Measurements from ENCODE around the gene ALOX5. TPM values are rescaled to one million over a fixed set of nuclear protein-coding genes. Genes with fewer than 3 reads are reported as not detected.

The ALOX5 gene
- total and polyA plus RNA-seq, 2 of the 4 experiments (the other 2 are of a cell fraction): not detected

DNA sequence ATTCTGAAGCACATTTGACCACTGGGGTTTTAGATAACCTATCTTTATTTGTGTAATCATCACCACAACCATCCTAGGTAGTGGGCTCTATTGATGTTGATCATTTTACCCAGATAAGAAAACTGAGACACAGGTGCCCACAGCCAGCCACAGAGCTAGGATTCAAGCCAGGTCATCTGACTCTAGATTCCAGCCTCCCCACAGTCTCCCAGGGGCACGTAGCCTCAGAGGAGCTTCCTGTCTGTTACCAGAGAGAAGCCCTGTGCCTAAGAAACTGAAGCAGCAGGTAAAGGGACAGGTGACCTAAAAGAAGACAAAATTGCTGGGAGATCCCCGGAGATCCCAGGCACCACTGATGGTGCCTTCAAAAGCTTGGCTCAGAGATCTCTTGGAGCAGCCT lies 55.8 kb downstream of the ALOX5 start:
- H4K20me1 ChIP-seq (ENCODE audit: insufficient read depth, low read length): no peaks in the 10 kb centered on the region
- no peak overlapping the region for H3K27ac ChIP-seq (ENCODE audit: insufficient read depth, low read length)
- no peaks in the 10 kb centered on the region for H3K36me3 ChIP-seq (ENCODE audit: control insufficient read depth, insufficient read depth, low read length)
- H2BK20ac ChIP-seq (ENCODE audit: low read depth, low read length): no peak overlapping the region
- no peak overlapping the region for H2BK15ac ChIP-seq (ENCODE audit: low read depth, low read length)
- no peak overlapping the region for H2AFZ ChIP-seq (replicated peaks; ENCODE audit: low read length, poor library complexity)
- H4K8ac ChIP-seq (ENCODE audit: low read depth in 2 of 2, low read length in 2 of 2): no peak overlapping the region
- no peak overlapping the region for H3K4me3 ChIP-seq (ENCODE audit: insufficient read depth, low read depth, low read length)
- no peaks in the 10 kb centered on the region for H3K9me3 ChIP-seq (ENCODE audit: control insufficient read depth, insufficient read depth, low read length)
- no peak overlapping the region for H2AK9ac ChIP-seq (replicated peaks; ENCODE audit: low read depth, low read length, poor library complexity)
- no peak overlapping the region for H2AK5ac ChIP-seq (ENCODE audit: low read depth, low read length)
- H3K9me1 ChIP-seq (ENCODE audit: insufficient read depth, low read length): no peaks in the 10 kb centered on the region
- H3K27me3 ChIP-seq (ENCODE audit: control insufficient read depth, insufficient read depth, low read length): peaks cover 49% of the 10 kb centered on the region
- H3K79me1 ChIP-seq (ENCODE audit: low read depth in 1 of 2, low read length in 2 of 2): no peaks in the 10 kb centered on the region
- H3K4me1 ChIP-seq (ENCODE audit: control insufficient read depth, insufficient read depth, low read length): no peaks in the 10 kb centered on the region
- no TSS peak for BruUV-seq (replicated peaks)
- no peak overlapping the region for H3K9ac ChIP-seq (ENCODE audit: low read depth, low read length)
- in situ Hi-C loops (cut with MboI; ENCODE audit: low sequenced_read_pairs) (no loop called here), intact Hi-C loops (cut with micrococcal nuclease) (no loop called here), dilution Hi-C loops (cut with HindIII; ENCODE audit: low sequenced_read_pairs, unreplicated experiment) (no loop called here)
- no peak overlapping the region for H2BK5ac ChIP-seq (ENCODE audit: low read depth, low read length, poor library complexity, severe bottlenecking)
- H3K14ac ChIP-seq (replicated peaks; ENCODE audit: low read depth, low read length): no peak overlapping the region
- H3K23ac ChIP-seq (ENCODE audit: low read depth, low read length): no peak overlapping the region
- H4K5ac ChIP-seq (ENCODE audit: low read depth, low read length): no peak overlapping the region
- no peak for TF ChIP-seq POLR2A (IDR thresholded peaks at IDR 0.05; ENCODE audit: low read depth, low read length)
- TF ChIP-seq NFE2L2 (IDR thresholded peaks at IDR 0.05; ENCODE audit: low read depth, low read length): no peak
- TF ChIP-seq, protein P1, sequence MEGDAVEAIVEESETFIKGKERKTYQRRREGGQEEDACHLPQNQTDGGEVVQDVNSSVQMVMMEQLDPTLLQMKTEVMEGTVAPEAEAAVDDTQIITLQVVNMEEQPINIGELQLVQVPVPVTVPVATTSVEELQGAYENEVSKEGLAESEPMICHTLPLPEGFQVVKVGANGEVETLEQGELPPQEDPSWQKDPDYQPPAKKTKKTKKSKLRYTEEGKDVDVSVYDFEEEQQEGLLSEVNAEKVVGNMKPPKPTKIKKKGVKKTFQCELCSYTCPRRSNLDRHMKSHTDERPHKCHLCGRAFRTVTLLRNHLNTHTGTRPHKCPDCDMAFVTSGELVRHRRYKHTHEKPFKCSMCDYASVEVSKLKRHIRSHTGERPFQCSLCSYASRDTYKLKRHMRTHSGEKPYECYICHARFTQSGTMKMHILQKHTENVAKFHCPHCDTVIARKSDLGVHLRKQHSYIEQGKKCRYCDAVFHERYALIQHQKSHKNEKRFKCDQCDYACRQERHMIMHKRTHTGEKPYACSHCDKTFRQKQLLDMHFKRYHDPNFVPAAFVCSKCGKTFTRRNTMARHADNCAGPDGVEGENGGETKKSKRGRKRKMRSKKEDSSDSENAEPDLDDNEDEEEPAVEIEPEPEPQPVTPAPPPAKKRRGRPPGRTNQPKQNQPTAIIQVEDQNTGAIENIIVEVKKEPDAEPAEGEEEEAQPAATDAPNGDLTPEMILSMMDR (conservative IDR thresholded peaks at IDR 0.05; ENCODE audit: low read depth, low read length): no peak
- no peak for TF ChIP-seq RAD21 (IDR thresholded peaks at IDR 0.05; ENCODE audit: low read length)
- no peak for TF ChIP-seq CEBPB (IDR thresholded peaks at IDR 0.05; ENCODE audit: low read depth, low read length)
- TF ChIP-seq MAZ (IDR thresholded peaks at IDR 0.05; ENCODE audit: borderline replicate concordance, low read depth, low read length): no peak
- no peak for TF ChIP-seq FOS (IDR thresholded peaks at IDR 0.05; ENCODE audit: low read depth, low read length)
- TF ChIP-seq SMC3 (IDR thresholded peaks at IDR 0.05; ENCODE audit: low read depth, low read length): no peak
- TF ChIP-seq RCOR1 (IDR thresholded peaks at IDR 0.05; ENCODE audit: insufficient replicate concordance, low read length): no peak
- TF ChIP-seq MAFK (IDR thresholded peaks at IDR 0.05; ENCODE audit: low read depth, low read length): no peak
- TF ChIP-seq, protein P2, sequence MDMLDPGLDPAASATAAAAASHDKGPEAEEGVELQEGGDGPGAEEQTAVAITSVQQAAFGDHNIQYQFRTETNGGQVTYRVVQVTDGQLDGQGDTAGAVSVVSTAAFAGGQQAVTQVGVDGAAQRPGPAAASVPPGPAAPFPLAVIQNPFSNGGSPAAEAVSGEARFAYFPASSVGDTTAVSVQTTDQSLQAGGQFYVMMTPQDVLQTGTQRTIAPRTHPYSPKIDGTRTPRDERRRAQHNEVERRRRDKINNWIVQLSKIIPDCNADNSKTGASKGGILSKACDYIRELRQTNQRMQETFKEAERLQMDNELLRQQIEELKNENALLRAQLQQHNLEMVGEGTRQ (IDR thresholded peaks at IDR 0.05; ENCODE audit: low read depth, low read length): no peak
- no peak for TF ChIP-seq CHD1 (IDR thresholded peaks at IDR 0.05; ENCODE audit: low read depth, low read length)
- no peak for ATAC-seq (ENCODE audit: low read depth)
- WGBS, 2 experiments (ENCODE audit: extremely low coverage in 2 of 2, insufficient read length in 1 of 2): 17% methylated on average over 1 of the region's 2 CpGs; no CpG with 5 or more reads in 1 of the 2 experiments
- ChIA-PET CTCF (interaction anchor here (0.6 to 1.2 kb wide), 3 partner anchors 10 to 182 kb away, joined by 3 to 6 read pairs (median 3); no protein-coding TSS in a partner anchor), POLR2A (ENCODE audit: unreplicated experiment) (no interaction called here)
- H3K4ac ChIP-seq (ENCODE audit: low read depth, low read length): no peak overlapping the region
- DNase-seq: no peak
- no peak overlapping the region for H3K18ac ChIP-seq (ENCODE audit: low read depth, low read length)
- H2BK120ac ChIP-seq (ENCODE audit: low read depth, low read length): no peak overlapping the region
- no peak overlapping the region for H4K91ac ChIP-seq (ENCODE audit: insufficient read depth, low read depth, low read length)
- no peak overlapping the region for H3K56ac ChIP-seq (ENCODE audit: extremely low read depth, insufficient read depth, low read length)
- H3K4me2 ChIP-seq (ENCODE audit: low read depth, low read length): no peak overlapping the region

Data from IMR-90 (cell line).